Stimulated activated CD4-positive, alpha-beta T cell treated with anti-CD3 and anti-CD28 coated beads, Interleukin-15, amount 100 ng/mL, for 24 hours (primary cell): ENCODE results near the gene FBXW11.

ENCODE experiments used
- DNase-seq: peaks from one replicate; pipeline ENCODE4 v3.0.0-alpha.2; 2020

FBXW11 gene

DNA sequence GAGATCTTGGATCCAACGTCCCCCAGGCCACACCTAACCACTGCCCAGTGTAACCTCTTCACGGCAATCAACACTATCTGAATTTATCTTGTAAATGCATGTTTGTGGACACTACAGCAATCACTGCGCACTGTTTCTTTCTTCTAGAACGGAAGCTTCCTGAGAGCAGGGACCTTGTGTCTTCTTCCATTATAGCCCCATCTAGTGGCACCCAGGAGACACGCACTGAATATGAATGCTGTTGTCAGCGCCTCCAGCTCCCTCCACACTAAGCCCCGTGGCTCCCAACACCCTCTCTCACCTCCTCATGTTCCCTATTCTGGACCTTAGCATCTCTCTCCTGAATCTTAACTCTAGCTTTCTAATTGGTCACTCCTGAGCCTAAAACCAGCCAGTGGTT, 148.1 kb downstream of the FBXW11 start:
- no peak for DNase-seq

DNA sequence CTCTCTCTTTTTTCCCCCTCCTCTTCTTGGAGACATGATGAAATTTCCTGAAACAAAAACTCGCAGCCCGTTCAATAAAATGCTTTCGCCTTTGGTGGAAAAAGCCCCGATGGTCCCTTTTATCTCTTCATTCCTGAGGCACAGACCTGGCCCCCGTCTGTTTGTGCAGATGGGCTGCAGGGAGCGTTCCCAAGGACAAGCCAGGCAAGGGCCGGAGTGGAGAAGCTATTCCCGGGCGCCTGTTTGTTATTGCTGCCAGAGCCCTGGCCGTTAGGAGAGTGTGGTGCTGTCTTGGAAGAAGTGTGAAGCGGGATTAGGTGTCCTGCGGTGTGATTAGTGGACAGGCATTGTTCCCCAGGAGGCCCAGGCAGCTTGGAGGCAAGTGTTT, 149.0 kb downstream of the FBXW11 start:
- DNase-seq = no peak

DNA sequence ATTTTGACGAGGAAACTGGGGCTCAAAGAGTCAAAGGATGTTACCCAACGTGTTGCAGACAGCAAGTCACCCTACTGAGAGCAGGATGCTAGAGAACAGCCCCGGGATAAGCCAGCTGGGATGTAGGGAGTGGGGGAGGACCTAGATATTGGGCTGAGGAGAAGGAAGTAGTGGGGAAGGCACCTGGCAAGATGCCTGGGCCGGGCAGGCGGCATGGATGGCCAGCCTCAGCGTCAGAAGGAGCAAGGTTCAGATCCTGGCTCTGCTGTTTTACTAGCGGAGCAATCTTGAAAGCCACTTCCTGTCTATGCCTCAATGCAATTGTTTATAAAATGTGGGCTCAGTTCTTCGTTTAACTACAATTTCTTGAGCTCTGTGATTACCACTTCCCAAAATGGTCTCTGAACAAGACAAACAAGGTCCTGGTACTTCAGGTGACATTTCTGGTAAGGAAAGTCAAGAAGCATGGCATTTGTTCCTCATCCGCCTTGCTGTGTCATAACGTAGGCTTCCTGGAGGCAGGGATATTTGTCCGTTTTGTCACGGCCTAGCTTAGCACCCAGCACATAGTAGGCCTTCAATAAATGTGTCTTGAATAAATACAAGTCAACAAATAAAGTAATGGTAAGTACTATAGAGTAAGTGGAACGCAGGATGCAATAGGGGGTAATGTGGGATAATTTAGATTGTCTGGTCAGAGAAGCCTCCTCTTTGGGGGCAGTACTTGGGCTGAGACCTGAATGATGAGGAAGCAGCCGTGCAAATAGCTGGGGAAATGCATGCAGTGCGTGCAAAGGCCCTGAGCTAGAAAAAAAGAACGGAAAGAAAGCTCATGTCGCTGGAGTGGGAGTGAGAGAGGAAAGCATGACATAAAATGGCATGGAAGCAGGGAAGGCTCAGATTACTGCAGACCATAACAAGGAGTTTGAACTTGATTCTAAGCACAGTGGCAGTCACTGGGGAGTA, 150.4 kb downstream of the FBXW11 start:
- no peak for DNase-seq

DNA sequence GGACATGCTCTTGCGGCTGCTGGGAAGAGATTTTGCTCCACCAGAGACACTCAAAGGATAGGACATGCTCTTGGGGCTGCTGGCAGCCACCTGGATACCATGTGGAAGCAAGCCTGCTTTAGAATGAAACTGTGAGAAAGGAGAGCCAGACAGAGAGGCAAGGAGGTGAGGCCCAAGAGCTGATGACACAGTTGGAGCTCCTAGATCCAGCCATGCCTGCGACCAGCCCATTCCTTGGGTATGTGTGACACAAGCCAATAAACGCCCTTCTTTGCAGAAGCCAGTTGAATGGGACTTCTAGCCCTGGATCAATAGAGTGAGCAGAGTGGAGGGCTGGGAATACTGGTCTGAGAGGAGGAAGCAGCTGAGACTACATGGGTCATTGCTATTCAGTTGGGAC, 151.2 kb downstream of the FBXW11 start:
- DNase-seq = no peak

DNA sequence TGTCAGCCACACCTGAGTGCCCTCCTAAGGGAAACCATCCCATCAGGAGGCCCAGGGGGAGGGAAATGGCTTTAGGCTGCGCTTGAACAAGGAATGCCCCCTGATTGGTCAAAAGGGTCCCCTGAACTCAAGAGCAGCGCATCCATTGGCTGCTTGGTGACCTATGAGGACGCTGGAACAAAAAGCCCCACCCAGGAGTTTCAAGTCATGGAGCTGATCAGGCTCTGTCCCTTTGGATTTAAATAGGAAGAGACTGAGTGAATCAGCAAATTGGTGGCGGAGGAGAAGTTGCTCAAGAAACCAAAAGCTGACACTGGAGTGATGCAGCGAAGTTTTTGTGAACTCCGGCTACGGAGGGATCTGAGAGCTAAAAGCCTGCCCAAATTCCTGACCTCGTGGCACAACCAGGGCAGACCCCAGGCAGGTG, 154.2 kb downstream of the FBXW11 start:
- DNase-seq = no peak

DNA sequence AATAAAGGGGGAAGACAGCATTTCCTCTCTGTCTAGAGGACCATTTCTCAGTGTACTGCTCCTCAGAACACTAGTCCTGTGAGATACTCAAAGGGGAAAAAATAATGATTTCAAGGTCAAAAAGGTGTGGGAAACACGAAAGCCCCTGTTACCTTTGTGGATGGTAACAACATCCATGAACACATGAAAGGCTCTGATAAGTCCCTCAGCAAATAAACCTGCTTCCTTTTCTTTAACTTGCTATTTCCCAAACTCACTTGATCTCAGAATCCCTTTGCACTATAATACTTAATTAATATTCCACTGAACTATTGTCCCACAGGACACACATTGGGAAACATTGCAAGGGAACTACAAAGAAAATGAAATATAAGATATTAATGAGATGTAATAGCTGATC, 155.2 kb downstream of the FBXW11 start:
- DNase-seq = no peak

DNA sequence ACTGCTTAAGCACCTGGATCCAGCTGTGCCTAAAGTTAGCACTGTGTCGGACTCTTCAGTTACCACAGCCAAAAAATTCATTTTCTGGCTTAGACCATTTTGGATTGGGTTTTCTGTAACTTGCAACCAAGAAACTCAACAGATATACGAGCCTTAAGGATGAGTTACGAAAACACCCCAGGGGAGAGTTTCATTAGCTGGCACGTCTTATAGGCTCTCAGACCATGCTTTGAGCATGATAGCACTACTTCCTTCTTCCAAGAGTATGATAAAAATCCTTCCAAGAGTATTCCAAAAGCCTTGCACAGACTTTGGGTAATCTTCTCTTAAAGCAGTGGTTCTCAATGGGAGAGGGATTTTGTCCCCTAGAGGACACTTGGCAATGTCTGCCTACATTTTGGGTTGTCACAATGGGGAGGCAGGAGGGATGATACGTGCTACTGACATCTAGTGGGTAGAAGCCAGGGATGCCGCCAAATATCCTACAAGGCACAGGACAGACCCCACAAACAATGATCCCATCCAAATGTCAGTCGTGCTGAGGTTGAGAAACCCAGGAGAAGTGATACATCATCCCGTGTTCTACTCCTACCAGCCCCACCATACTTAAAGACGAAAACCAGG, 156.0 kb downstream of the FBXW11 start:
- no peak for DNase-seq

DNA sequence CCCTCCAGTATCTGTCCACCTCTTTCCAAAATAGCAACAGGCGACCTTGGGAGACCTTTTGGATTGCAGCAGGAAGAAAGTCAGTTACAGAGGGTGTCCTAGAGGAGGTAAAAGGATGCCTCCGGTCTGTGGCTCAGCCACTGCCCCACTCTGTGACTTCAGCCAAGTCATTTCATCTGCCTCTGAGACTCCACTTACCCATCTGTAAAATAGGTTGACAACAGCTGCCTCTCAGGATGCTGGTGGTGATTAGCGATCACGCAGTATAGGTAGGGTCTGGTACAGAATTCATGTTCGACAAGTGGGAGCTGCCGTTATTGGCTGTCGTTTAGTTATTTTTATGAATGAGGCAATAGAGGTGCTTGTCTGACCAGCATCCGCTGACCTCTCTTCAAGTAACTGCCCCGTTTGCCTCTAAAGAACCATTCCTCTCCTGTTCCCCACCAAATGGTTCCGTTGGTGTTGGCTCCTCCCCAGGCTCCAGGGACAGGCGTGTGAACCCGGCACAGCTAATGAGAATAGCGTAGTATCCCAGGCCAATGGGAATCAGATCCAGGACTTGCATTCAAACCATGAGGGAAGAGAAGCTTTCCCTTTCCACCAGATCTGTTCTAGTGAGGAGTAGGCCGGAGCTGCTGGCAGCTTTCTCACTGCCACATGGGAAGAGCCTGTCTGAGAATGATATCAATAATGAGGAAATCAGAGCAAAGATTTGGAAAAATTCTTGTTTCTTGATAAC, 156.7 kb downstream of the FBXW11 start:
- DNase-seq = no peak

DNA sequence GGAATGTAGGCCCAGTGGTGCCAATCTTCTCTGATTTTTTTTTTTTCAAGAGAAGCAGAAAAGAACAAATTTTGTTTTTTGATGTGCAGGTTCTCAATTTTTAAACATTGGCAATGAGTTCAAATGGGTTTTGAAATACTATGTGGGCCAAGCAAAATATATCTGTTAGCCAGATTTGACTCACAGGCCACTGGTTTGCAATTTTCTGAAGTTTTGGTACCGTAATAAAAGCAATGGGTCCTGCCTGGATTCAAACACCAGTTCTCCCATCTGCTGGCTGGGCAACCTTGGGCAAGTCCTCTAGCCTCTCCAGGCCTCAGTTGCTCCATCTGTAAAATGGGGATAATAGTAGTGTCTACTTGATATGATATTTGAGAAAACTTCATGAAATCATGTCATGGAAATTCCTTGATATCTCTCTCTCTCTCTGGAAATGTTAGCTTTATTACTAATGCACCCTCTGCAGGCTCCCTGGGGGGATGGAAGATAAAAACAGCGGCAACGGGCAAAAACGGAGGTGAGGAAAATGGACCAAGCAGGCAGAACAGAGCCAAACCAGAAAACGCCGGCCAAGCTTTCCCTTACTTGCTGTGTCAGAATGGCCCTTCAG, 157.4 kb downstream of the FBXW11 start:
- no peak for DNase-seq

DNA sequence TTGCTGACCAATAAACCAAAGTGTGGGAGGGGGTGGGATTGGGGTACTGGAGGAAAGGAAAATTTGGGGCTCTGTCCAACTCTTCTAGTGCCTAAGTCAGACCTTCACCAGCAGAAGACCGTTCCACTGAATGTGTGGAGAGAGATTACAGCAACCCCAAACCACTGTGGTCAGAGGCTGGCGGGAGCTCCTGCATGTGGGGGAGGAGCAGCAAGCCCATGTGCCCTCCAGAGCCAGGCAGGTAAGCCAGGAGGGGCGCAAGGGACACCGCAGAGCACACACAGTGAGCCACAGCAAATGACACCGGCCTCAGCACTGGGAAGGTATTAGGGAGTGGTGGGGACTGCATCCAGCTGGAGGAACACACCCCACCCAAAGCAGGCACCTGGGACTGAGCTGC, 158.0 kb downstream of the FBXW11 start:
- no peak for DNase-seq

DNA sequence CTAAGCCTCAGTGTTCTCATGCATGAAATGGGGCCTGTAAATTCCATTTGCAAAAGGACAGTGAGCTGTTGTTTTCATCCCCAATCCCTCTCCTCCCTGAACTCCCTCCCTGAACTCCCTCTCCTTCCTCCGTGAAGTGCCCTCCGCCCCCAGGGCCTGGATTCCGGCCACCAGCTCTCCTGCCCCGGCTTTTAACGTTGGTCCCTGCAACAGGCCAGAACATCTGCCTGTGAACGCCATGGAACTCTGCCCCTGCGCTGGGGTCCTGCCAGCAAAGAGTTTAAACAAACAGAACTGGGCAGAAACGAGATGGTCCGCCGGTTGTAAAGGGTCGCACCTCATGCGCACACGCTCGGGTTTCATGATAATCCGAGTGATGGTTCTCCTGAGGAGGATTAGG, 158.4 kb downstream of the FBXW11 start:
- no peak for DNase-seq

DNA sequence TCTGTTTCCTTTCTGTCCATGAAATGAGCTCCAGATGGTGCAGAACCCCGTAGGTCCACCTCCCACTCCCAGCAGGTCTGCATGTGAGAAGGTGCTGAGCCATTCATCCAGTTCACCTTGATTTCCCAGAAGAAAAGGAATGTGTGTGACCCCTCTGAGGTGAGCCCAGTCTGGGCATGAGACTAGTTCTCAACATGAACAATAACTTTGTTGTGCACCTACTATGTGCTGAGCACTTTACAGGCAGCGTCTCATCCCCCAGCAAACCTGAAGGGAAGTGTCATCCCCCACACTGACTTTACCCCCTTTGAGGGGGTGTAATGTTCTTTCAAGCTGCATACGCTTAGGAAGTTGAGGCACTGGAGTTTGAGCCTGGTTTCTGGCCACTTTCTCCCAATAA, 159.4 kb downstream of the FBXW11 start:
- DNase-seq = no peak

DNA sequence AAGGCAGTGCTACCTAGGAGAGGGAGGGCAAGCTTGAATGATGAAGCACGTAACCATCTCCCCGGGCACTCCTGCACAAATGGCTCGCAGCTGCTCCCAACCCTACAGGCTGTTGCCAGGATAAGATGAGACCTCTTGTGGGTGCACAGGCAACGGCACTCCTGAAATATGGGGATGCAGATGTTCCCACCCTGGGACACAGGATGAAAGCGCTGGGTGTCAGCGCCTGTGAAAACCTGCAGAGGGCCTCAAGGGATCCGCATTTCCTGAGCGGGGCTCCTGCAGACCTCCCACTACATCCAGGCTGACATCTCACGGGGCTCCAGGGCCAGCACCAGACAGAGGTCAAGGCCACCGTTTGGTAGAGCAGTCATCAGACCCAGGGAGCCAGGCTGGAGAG, 160.1 kb downstream of the FBXW11 start:
- DNase-seq = no peak

DNA sequence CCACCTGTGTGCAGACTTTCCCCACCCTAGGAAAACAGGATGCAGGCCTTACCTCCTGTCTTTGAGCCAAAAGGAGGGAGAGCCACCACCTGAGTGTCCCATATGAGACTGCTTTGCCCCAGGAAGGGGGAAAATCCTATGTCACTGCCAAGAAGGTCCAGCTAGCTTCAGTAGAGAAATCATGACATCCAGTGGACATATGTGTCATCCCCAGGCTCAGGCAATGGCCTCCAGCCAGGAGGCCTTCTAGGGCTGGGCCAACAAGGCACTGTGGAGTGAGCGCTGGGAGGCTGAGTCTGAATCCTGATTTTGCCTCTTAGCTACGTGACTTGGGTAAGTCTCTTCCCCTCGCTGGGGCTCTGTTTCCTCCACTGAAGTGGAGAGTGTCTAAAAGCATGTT, 160.6 kb downstream of the FBXW11 start:
- DNase-seq = no peak

DNA sequence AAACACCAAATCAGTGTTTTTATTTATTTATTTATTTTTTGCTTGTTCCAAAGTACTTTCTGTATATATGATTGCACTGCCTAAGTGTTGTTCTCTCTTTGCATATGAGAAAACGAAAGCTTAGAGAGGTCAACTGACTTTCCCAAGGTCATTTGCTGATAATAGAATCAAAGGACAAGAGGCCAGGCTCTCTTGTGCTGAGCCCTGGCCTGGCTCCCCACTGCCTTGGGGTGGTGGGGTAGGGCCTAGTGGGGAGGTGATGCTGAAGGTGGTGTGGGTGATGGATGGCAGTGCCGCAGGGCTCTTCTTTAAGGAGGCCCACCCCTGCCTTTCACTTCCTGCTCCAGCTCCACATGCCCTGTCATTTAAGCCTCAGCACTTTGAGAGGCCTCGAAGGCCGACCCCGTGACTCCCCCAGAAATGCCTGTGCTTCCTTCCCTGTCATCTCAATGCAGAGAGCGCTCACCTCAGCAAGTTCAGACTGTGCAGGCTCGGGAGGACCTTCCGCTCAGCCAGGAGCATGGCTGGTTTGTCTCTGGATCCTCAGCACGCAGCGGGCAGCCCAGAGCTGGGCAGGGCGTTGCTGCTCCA, 161.3 kb downstream of the FBXW11 start:
- no peak for DNase-seq

DNA sequence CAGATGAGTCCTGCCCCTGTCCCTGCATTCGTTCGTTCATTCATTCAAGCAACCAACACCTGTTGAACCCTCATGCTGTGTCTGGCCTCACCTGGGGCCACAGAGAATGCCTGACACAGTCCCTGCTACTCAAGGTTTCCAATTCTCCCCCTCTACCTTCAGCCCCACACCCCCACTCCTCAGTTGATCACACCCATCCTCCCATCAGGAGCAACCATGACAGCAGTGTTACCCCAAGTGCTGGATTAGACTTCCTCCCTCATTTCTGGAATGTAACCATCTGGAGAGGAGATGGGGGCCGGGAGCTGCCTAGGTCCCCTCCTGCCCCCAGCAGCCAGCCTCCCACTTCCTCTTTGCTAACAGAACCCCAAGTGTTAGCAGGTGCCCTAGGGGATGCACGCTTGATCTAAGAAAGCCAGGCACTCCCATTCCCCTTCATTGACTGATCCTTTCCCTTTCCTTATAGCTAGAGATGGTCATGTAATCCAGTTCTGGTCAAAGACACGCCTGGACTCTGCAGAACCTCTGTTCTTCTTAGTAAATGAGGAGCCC, 163.6 kb downstream of the FBXW11 start:
- no peak for DNase-seq

DNA sequence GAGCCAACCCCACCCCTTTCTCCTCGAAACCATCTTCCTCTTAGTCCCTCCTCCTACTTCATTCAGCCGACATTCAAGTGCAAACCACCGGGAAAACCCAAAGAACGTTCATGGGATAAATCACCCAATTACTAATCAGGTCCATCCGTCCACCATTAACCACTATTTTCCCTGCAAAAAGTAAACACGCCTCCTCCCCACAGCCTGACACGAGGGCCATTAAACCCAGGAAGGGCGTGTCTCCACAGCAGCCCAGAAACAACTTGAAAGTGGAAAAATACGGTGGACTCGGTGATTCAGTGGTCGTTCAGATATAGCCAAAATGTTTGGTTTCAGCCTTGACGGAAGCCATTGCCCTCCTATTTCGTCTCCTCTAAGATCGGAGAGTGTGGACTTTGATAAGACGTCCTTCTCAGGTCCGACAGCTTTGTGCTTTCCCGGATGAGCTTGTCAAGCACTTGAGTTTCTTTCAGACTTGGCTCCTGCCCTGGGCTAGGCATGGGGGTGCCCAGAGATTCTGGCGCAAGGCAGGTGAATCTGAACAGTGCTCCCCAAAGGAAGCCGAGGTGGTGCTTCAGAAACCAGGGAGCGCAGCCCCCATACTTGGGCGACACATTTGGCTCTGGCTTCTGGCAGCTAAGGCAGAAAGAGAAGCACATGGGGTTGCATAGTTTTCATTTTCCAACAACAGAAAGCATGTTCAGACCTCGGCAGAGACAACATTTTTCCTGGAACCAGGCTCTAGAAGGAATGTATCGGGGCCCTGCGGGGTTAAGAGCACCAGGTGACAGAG, 164.3 kb downstream of the FBXW11 start:
- no peak for DNase-seq

DNA sequence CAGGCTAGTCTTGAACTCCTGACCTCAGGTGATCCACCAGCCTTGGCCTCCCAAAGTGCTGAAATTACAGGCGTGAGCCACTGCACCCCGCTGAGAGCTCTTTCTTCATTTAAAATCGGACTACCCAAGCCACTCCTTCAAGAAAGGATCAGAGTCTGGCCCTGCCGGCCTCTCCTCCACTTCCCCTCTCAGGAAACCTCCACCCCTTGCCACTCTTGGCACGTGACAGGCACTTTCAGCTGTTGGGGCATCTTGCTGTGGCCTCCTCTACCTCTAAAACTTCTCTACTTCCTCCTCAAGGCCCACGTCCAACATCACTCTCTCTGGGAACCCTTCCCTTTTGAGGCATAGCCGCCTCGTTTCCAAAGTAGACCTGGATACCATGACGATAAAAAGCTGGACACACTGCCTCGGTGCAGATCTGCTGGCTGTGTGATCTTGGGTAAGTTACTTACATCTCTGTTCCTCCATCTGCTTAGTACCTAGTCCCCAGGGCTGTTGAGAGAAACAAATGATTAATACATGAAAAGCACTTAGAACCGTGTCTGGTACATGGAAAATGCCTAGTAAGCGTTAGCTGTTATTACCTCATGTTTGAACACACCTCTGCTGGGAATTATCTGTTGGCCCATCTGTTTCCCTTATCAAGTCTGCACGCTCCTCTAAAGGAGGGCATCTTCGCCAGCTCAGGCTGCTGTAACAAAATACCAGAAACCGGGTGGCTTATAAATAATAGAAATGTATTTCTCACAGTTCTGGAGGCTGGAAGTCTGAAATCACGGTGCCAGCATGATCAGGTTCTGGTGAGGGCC, 165.5 kb downstream of the FBXW11 start:
- no peak for DNase-seq

DNA sequence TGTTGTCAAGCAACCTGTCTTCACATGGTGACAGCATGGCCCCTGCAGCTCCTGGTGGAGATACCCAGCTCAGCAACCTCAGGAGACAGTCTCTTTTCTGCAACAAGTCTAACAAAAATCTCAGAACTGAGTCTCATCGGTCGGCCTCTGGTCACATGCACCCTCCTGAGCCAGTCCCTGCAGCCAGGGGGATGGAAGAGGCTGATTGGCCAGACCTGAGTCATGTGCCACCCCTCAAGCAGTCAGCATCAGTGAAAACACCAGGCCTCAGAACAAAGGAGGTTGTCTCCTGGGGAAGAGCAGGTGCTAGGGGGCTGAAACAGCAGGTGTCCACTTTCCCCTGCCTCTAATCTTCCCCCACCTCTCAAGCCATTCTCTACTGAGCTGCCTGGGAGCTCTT, 166.4 kb downstream of the FBXW11 start:
- DNase-seq = no peak

DNA sequence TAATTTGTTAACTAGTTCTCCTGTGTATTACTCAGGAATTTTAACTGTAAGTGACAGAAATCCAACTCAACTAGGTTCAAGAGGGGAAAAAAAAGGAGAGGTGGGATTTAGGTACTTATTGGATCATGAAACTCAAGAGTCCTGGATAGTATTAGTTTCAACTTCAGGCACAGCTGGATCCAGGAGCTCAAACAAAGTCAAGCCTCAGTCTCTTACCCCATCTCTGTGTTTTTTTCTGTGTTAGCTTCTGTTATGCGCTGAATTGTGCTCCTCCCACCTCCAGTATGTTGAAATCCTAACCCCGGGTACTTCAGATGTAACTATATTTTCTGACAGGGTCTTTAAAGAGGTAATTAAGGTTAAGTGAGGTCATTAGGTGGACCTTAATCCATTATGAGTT, 167.3 kb downstream of the FBXW11 start:
- no peak for DNase-seq

DNA sequence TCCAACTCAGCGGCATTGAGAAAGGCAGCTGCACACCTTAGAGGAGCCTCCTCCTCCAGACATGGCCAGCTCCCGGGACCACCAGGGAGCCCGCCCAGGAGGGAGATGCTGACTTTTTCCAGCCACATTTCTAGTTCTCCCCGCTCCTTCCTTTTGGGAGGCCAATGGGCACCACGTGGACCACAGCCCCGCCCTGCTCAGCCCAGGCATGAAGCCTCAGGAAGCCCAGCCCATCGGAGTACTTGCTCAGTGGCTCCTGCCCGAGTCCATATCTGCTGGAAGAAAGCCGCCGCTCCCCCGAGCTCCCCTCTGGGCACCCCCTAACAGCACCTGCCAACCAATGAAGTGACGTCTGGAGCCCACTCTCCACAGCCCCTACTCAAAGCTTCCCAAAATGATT, 168.4 kb downstream of the FBXW11 start:
- no peak for DNase-seq
